GM12878 (cell line): ENCODE data around the gene VAV2. TPM values are rescaled to one million over a fixed set of nuclear protein-coding genes. Genes with fewer than 3 reads are reported as not detected.

ENCODE experiments used
- ATAC-seq: fragments of 200-7000 bp; cut with Tn5 transposase; 3 replicates; pipeline ENCODE4 v1.9.1; 2020; ENCODE audit warnings: mild to moderate bottlenecking, moderate library complexity
- BruUV-seq: library from RNA; stranded (reverse); fragments of 400-500 nt; replicated peaks from 2 replicates; lab custom pipeline; 2021; lab: Mats Ljungman, UMichigan
- CTCF ChIA-PET: fragments of 300-600 bp; sonication (Branson Sonifier 250); formaldehyde crosslinking; extraction: SDS; loops from one replicate; lab custom pipeline; 2021; ENCODE audit warnings: inconsistent platforms; lab: Yijun Ruan, JAX
- POLR2A ChIA-PET: fragments of 350-600 bp; formaldehyde crosslinking; extraction: SDS; loops from one replicate; lab custom pipeline; 2021; ENCODE audit warnings: inconsistent platforms; lab: Charles Lee
- RAD21 ChIA-PET: fragments of 300-600 bp; sonication (Branson Sonifier 250); formaldehyde crosslinking; loops from one replicate; lab custom pipeline; 2023; ENCODE audit warnings: antibody characterized with exemption; ENCODE audit not compliant: unreplicated experiment; lab: Charles Lee
- SMC1A ChIA-PET: fragments of 300-600 bp; sonication (Branson Sonifier 250); formaldehyde crosslinking; loops from one replicate; lab custom pipeline; 2023; ENCODE audit not compliant: unreplicated experiment, uncharacterized antibody; lab: Charles Lee
- DNase-seq: peaks from one replicate; pipeline ENCODE4 v3.0.0-alpha.2; 2011; ENCODE audit warnings: low read depth, low spot score
- FAIRE-seq: peaks from 3 replicates; lab custom pipeline; 2011; peaks lifted over from hg19 to GRCh38; lab: Jason Lieb, UNC
- H2AFZ ChIP-seq: 2 replicates; pipeline ENCODE4 v1.6.0; 2011; ENCODE audit warnings: low read depth, low read length, control low read depth; ENCODE audit not compliant: control insufficient read depth
- H3K27ac ChIP-seq: 2 replicates; pipeline ENCODE4 v1.5.1; 2011; ENCODE audit warnings: control low read depth; ENCODE audit not compliant: control insufficient read depth, insufficient read depth
- H3K27me3 ChIP-seq, 2 experiments: replicated peaks in 1 of 2; 2 replicates each; pipeline versions ENCODE4 v1.6.0 to v1.6.1; 2011; ENCODE audit warnings: low read length in 1 of 2; ENCODE audit not compliant: control insufficient read depth in 2 of 2, insufficient read depth in 2 of 2
- H3K36me3 ChIP-seq, 2 experiments: 2 replicates each; pipeline ENCODE4 v1.5.1; 2011; ENCODE audit warnings: low read length in 1 of 2; ENCODE audit not compliant: control insufficient read depth in 2 of 2, insufficient read depth in 2 of 2
- H3K4me1 ChIP-seq: 2 replicates; pipeline ENCODE4 v1.6.1; 2011; ENCODE audit warnings: mild to moderate bottlenecking, low read length, moderate library complexity, mixed read lengths; ENCODE audit not compliant: control insufficient read depth, insufficient read depth
- H3K4me2 ChIP-seq: 2 replicates; pipeline ENCODE4 v1.6.0; 2011; ENCODE audit warnings: control low read depth; ENCODE audit not compliant: control insufficient read depth, insufficient read depth
- H3K4me3 ChIP-seq: fragments of 200-600 bp; sonication (generic); 2 replicates; pipeline ENCODE4 v1.5.1; 2016
- H3K79me2 ChIP-seq: 2 replicates; pipeline ENCODE4 v1.6.0; 2011; ENCODE audit warnings: low read length; ENCODE audit not compliant: control insufficient read depth, insufficient read depth
- H3K9ac ChIP-seq: 2 replicates; pipeline ENCODE4 v1.8.0; 2011; ENCODE audit warnings: low read length, control low read depth, mixed read lengths; ENCODE audit not compliant: control insufficient read depth, insufficient read depth
- H3K9me3 ChIP-seq: replicated peaks from 3 replicates; pipeline ENCODE4 v1.5.1; 2011; ENCODE audit warnings: mild to moderate bottlenecking, low read length; ENCODE audit not compliant: control insufficient read depth, insufficient read depth
- H4K20me1 ChIP-seq: 2 replicates; pipeline ENCODE4 v1.6.0; 2011; ENCODE audit not compliant: control insufficient read depth, insufficient read depth
- FOXM1 ChIP-seq: IDR thresholded peaks from 2 replicates; pipeline ENCODE4 v1.6.1; 2012; ENCODE audit warnings: low read depth, mild to moderate bottlenecking, inconsistent platforms, low read length, moderate library complexity
- POLR2A ChIP-seq: IDR thresholded peaks from 2 replicates; pipeline ENCODE4 v1.6.1; 2011; ENCODE audit warnings: low read depth, mild to moderate bottlenecking, low read length
- SPI1 ChIP-seq: IDR thresholded peaks from 2 replicates; pipeline ENCODE4 v1.6.1; 2011; ENCODE audit warnings: low read depth, mild to moderate bottlenecking, low read length, moderate library complexity, borderline replicate concordance; ENCODE audit not compliant: insufficient read depth
- SUZ12 ChIP-seq: fragments of 200-600 bp; sonication (generic); IDR thresholded peaks from one replicate; pipeline ENCODE4 v1.6.1; 2018; ENCODE audit warnings: antibody characterized with exemption, mild to moderate bottlenecking; ENCODE audit not compliant: unreplicated experiment
- WGBS: methylation state at CpG from one replicate; pipeline ENCODE4 v1.1.6; 2016; ENCODE audit warnings: low lambda C conversion rate; ENCODE audit not compliant: insufficient replicate concordance, insufficient coverage; ENCODE audit errors: missing lambda C conversion rate; 5-methylcytosine and 5-hydroxymethylcytosine counted together
- in situ Hi-C: fragments of 300-500 bp; cut with MboI; formaldehyde crosslinking; loops from 9 replicates; pipeline ENCODE4 v1.14.3; 2018; ENCODE audit warnings: mixed read lengths
- intact Hi-C: fragments of 100-400 bp; cut with micrococcal nuclease; formaldehyde crosslinking; loops from one replicate; pipeline ENCODE4 v1.14.2; 2022; ENCODE audit not compliant: unreplicated experiment
- polyA plus RNA-seq, 11 experiments: library from polyadenylated mRNA; depleted of rRNA in 4 of 11; unstranded in 6 of 11; stranded (reverse) in 5 of 11; fragments of >200 nt; fragmentation: Nextera tagmentation in 4 of 11; fragmentation: Illumina TruSeq in 1 of 11; extraction: Ambion mirVana in 4 of 11; extraction: Trizol in 1 of 11; gene quantifications; 1 replicate in 1 of 11; 2 replicates in 10 of 11; pipeline versions ENCODE4 v1.2.1 to v1.2.3, GENCODE V29; 2011 to 2016; ENCODE audit warnings: inconsistent platforms in 2 of 11, missing spikeins in 2 of 11, low read depth in 1 of 11
- total RNA-seq, 4 experiments: library from RNA; depleted of rRNA in 3 of 4; stranded (reverse); fragments of >200 nt in 3 of 4; fragmentation: Illumina TruSeq in 1 of 4; extraction: Trizol in 1 of 4; gene quantifications; 2 replicates each; pipeline versions ENCODE4 v1.2.1 to v1.2.3, GENCODE V29; 2013 to 2021
- TF ChIP-seq, protein P1 (sequence below): fragments of 450-650 bp; formaldehyde crosslinking; IDR thresholded peaks from 2 replicates; pipeline ENCODE4 v1.5.0; 2022; ENCODE audit warnings: mild to moderate bottlenecking, missing genetic modification characterization
- TF ChIP-seq, protein P2 (sequence below): IDR thresholded peaks from 2 replicates; pipeline ENCODE4 v1.6.1; 2012; ENCODE audit warnings: low read depth, low read length, improper control_type of control experiment

The VAV2 gene
- total and polyA plus RNA-seq, 10 of the 15 experiments (the other 5 are each of a cell fraction or from before 2014, with no cell fraction given), result 0.13 to 43.9 (median 16.9) TPM

DNA sequence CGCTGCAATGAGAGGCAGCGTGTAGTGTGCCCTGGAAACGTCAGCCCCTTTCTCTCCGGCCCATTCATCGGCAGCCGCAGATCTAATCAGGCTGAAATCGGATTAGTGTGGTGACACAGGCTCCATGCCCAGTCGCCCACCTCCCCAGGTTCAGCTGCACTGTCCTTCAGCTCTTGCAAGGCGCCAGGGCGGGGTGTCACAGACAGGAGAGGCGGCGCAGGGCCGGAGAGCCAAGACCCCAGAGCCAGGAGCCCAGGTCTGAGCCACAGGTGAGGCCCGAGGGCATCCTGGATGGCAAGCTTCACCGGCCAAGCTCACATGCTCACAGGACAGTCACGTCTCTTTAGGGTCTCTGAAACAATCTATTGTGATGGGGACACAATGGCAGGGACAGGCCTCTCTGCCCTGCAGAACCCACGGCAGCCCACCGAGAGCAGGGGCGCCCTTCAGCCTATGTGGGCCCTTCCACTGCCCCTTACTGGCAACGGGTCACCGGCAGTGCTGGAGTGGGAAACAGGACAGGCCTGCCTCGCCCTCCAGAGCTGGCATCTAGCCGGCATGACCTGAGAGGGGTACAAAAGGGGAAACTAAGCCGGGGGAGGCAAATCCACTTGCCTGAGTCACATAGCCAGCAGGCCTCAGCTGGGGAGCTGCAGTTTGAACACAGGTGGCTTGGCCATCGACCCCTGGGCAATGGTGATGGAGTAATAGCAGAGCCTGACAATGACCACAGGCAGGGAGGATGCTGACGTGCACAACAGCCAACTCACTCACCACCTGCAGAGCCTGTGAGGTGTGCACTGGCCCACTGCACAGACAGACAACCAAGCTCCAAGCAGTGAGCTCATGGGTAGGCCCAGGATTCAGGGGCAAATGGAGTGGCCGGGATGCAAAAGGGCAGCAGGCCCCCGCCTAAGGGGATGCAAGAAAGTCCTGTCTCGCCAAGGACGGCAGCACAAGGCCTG is 48.1 kb downstream of the VAV2 start:
- Histone ChIP-seq H3K4me3 (no peak overlapping the region), H4K20me1 (no peaks in the 10 kb centered on the region), H3K79me2 (peaks cover 69% of the 10 kb centered on the region), H3K4me1 (peaks cover 32% of the 10 kb centered on the region), H3K4me2 (no peak overlapping the region), H2AFZ (no peak overlapping the region), H3K27ac (peak overlapping the region; percentile 89; the same call in 1 of the 2 replicates), H3K27me3 (no peaks in the 10 kb centered on the region), H3K9me3 (no peaks in the 10 kb centered on the region), H3K9ac (no peak overlapping the region), H3K36me3 (peaks cover under 1 to 11% of the 10 kb centered on the region in 2 experiments; a peak in 3 of 4 replicates)
- RAD21 ChIA-PET, result interaction anchor here (0.8 to 4.5 kb wide), 10 partner anchors 11 to 160 kb away, joined by 3 to 66 read pairs (median 7); partner anchors contain the start of gene VAV2
- in situ Hi-C loops, result no loop called here
- TF ChIP-seq, protein P1, sequence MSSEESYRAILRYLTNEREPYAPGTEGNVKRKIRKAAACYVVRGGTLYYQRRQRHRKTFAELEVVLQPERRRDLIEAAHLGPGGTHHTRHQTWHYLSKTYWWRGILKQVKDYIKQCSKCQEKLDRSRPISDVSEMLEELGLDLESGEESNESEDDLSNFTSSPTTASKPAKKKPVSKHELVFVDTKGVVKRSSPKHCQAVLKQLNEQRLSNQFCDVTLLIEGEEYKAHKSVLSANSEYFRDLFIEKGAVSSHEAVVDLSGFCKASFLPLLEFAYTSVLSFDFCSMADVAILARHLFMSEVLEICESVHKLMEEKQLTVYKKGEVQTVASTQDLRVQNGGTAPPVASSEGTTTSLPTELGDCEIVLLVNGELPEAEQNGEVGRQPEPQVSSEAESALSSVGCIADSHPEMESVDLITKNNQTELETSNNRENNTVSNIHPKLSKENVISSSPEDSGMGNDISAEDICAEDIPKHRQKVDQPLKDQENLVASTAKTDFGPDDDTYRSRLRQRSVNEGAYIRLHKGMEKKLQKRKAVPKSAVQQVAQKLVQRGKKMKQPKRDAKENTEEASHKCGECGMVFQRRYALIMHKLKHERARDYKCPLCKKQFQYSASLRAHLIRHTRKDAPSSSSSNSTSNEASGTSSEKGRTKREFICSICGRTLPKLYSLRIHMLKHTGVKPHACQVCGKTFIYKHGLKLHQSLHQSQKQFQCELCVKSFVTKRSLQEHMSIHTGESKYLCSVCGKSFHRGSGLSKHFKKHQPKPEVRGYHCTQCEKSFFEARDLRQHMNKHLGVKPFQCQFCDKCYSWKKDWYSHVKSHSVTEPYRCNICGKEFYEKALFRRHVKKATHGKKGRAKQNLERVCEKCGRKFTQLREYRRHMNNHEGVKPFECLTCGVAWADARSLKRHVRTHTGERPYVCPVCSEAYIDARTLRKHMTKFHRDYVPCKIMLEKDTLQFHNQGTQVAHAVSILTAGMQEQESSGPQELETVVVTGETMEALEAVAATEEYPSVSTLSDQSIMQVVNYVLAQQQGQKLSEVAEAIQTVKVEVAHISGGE (CRISPR knock-in tag), result no peak
- TF ChIP-seq, protein P2, sequence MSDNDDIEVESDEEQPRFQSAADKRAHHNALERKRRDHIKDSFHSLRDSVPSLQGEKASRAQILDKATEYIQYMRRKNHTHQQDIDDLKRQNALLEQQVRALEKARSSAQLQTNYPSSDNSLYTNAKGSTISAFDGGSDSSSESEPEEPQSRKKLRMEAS, result no peak
- no peak for TF ChIP-seq FOXM1
- TF ChIP-seq SUZ12, result no peak
- TF ChIP-seq POLR2A, result peak; percentile 10; the same call in 1 of the 2 replicates
- TF ChIP-seq SPI1, result no peak
- no TSS peak for BruUV-seq
- FAIRE-seq (no peak), DNase-seq (no peak), ATAC-seq (peak; percentile 4; the same call in 2 of the 3 replicates)
- WGBS, result 83% methylated on average over 30 of the region's 30 CpGs
- CTCF ChIA-PET, result interaction anchor here (1.2 to 3.3 kb wide), 5 partner anchors 12 to 151 kb away, joined by 3 to 34 read pairs (median 7); no protein-coding TSS in a partner anchor
- POLR2A ChIA-PET, result interaction anchor here (1.1 to 3.6 kb wide), 9 partner anchors 12 to 450 kb away, joined by 3 to 54 read pairs (median 11); no protein-coding TSS in a partner anchor
- intact Hi-C loops, result loop anchor here (1.0 to 2.0 kb wide), 2 partner anchors 38 to 49 kb away; partner anchors contain the start of gene VAV2
- SMC1A ChIA-PET, result interaction anchor here (0.9 to 3.7 kb wide), 11 partner anchors 12 to 50 kb away, joined by 3 to 58 read pairs (median 5); no protein-coding TSS in a partner anchor
